Stimulated activated CD4-positive, alpha-beta T cell treated with anti-CD3 and anti-CD28 coated beads, Interleukin-2, amount 100 ng/mL, for 48 hours (primary cell): ENCODE measurements around the gene MIER3.
"Not testable (repeated sequence)": the region's sequence is repeated elsewhere in the genome, so short reads cannot be mapped to it uniquely, and the experiment has no call there.

Source experiments
- DNase-seq, 2 donors: peaks; one replicate each; pipeline ENCODE4 v3.0.0-alpha.2; 2020

Gene MIER3, protein sequence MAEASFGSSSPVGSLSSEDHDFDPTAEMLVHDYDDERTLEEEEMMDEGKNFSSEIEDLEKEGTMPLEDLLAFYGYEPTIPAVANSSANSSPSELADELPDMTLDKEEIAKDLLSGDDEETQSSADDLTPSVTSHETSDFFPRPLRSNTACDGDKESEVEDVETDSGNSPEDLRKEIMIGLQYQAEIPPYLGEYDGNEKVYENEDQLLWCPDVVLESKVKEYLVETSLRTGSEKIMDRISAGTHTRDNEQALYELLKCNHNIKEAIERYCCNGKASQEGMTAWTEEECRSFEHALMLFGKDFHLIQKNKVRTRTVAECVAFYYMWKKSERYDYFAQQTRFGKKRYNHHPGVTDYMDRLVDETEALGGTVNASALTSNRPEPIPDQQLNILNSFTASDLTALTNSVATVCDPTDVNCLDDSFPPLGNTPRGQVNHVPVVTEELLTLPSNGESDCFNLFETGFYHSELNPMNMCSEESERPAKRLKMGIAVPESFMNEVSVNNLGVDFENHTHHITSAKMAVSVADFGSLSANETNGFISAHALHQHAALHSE

GRCh38 chr5:56951946-56952691 lies at the start of gene MIER3:
Gene MIER3 (minus strand): TSS chr5:56952123. CDS start chr5:56952102, 21 bp downstream.
- DNase-seq = peak; percentile 66 to 69

- DNase-seq = no peak
Observed at GRCh38 chr5:56995596-56995995, 43.7 kb upstream of the MIER3 start.

DNA sequence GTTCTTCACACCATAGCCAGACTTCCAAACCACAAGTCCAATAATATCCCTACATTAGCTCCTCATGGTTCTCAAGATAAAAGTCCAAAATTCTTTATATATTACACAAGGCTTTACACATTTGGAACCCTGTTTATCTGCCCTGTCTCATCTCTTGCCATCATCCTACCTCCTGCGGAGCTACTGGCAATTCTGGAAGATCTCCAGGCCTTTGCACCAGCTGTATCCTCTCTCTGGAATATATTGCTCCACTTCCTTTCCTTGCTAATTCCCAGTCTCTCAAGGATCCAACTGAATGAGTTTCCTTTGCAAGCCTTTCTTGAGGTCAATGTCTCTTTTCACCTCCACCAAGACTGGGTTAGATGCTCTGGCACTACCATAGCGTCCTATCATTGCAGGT lies 41.3 kb upstream of the MIER3 start:
- DNase-seq = no peak

GRCh38 chr5:56989676-56990075 lies 37.8 kb upstream of the MIER3 start:
- no peak for DNase-seq

GRCh38 chr5:56988490-56988889 lies 36.6 kb upstream of the MIER3 start:
- DNase-seq = no peak

DNA sequence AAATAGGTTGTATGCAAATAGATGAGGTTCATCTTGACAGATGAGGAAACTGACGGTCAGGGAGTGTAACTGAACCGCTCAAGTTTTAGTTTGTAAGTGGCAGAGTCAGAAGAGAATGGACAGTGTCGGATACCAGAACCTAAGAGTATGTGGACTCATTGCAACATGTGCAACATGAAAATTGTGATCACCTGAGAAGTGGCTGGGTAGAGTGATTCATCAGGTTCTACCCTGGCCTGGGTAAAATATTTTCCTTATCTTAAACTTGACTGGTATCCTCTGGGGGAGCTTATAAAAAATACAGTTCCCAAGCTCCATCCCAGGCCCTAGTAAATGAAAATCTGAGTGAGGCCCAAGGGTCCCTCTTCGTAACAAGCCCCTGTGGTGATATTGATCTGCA lies 35.2 kb upstream of the MIER3 start:
- no peak for DNase-seq

GRCh38 chr5:56986626-56986947 lies 34.7 kb upstream of the MIER3 start:
- no peak for DNase-seq

DNA sequence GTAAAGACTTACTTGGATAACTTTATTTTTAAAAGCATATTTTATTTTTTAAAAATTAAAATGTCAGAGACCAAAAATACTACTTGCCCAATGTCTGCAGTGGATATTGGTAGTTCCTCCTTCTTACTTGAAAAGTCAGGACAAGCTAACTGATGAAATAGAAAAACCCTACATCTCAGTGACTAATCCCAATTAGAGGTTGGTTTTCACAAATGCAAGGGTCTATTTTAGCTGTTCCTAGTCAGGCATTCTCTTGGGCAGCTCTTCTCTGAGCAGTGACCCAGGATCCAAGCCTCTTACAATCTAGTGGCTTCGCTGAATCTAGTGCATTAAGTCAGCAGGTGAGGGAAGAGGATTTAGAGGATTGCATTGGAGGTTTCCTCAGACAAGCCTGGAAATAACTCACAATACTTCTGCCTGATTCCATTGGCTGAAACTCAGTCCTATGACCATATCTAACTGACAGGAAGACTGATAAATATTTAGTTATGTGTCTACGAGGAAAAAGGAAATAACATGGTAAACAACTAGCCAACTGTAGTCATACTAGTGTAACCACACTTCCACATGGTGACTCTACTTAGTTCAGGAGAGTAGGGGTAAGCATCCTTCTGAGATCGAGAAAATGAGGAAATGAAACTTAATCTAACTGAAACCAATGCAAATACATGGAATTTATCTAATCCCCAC lies 34.2 kb upstream of the MIER3 start:
- DNase-seq = no peak

DNA sequence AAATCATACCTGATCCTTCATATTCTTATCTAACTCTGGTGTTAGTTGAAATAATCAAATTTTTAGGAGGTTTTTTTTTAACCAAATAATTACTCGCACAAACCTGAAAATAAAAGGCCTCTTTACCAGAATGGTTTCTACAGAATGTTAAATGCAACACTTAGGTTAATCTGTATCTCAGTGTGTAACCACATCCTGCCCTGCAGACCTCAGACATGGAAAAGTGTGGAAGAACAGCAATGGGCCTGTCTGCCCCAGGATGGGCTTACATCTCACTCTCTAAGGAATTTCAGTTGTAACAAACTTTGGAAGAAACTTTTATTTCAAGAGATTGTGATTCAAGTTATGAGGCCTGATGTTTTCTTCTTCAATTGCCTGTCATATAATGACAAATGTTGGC lies 32.5 kb upstream of the MIER3 start:
- DNase-seq = no peak

DNA sequence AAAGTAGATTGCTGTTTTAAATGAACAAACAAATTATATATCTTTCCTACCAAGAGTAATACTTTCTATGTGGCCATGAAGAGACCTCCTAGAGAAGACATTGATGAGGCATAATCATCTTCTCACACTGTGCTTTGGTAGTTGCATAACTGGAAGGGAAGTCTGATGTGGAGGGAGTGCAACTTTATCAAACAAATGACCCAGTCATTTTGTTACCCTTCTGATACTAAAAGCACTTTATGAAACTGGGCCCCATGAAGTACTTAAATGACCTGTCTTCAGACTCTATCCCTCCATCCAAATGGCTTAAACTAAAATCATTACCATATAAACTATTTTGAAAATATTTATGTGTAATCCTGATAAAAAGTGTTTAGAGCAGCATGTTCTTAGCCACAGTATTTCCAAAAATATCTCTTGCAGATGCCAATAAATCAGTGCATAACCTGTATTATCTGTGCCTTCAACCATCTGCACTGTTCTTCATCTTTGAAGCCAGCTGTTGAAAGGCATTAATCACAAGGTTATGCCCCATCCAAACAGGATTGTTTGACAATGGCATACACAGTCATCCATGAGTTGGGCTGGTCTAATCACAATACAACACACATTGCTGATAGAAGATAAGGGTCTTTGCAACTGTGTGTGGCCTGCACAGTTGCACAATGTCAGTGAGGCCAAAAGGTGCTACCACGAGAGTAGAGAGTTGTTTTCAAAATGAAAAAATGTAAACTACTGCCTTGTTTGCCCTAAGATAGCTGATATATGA lies 31.9 kb upstream of the MIER3 start:
- DNase-seq = no peak

GRCh38 chr5:56981548-56982315 lies 29.8 kb upstream of the MIER3 start:
- DNase-seq = no peak

DNA sequence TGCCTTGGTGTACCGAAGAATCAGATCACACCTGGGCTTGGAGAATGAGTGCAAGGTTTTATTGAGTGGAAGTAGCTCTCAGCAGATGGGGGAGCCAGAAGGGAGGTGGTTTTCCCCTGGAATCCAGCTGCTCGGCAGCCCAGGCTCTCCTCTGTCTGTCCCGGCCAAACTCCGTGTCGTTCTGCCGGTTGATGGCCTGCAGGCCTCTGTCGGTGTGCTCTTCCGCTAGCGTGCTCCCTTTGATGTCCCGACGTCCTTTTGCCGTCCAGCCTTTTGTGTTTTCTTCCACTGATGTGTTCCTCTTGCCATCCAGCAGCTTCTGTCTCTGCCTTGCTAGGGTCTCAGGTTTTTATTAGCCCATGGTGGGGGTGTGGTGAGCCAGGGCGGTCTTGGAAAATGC lies 28.0 kb upstream of the MIER3 start:
- DNase-seq = no peak

DNA sequence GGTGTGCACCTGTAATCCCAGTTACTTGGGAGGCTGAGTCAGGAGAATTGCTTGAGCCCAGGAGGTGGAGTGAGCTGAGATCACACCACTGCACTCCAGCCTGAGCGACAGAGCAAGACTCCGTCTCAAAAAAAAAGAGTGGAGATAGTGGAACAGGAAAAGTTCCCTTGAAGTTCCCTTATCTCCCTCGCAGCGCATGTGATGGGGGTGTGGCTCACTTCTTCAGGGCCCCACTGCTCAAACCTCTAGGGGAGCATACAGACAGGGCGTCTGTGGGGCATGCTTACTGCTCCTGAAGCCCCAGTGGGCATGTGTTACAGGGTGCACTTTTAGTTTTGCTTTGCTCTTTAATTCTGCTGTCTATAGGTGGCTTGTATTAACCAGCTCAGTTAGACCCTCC lies 27.6 kb upstream of the MIER3 start:
- DNase-seq = not testable (repeated sequence)

DNA sequence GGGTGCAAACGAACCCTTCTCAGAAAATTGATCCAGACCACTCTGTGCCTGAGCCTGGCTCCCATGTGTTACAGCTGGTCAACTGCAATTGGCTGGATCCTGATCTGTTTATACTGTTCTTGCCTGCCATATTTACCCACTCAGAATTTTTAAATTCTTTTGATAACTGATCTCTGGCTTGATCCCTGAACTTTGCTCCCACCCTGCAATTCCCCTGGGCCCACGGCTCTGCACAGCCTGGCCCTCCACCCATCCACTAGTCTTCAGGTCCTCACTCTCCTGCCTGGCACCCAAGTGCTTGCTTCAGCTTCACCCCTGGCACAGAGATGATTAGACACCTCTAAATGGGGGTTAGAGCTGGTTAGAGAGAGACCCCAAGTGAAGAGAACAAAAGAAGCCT lies 25.9 kb upstream of the MIER3 start:
- no peak for DNase-seq

- no peak for DNase-seq
Observed at GRCh38 chr5:56977021-56977420, 25.1 kb upstream of the MIER3 start.

DNA sequence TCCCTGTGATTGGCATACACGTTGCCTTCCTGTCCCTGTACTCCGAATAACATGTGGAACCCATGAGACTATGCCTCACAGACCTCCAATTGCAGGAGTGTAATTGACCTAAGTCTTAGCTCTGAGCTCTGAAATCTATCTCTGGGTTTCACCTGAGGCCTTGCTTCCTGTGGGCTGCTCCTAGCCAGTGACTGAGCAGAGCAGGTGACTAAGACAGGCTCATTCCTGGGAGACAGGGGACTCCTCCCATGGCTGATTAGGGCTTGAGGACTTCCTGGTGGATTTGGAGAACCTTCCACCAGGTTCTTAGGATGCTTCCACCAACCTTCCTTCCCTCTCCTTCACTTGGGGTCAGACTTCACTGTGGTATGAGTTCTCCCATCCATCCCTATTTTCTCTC lies 22.3 kb upstream of the MIER3 start:
- no peak for DNase-seq

DNA sequence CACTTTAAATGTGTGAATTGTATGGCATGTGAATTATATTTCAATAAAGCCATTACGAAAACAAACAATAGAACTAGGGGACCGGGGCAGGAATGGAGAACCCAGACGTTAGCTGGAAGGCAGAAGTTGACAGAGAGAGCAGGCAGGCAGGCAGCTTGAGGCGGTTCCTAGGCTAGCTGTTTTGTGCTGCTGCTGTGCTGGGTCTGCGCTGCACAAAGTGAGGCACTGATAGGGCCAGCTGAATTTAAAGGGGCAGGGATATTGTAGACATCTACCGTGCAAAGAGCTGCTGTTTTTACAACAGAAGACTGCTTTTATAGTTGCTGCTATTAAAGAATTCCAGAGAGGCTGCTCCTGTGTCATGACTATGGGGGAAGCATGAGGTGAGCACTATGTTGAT lies 21.6 kb upstream of the MIER3 start:
- DNase-seq = no peak

- DNase-seq = no peak
Observed at GRCh38 chr5:56971275-56971674, 19.4 kb upstream of the MIER3 start.

GRCh38 chr5:56964173-56964572 lies 12.2 kb upstream of the MIER3 start:
- DNase-seq = no peak

GRCh38 chr5:56963246-56963645 lies 11.3 kb upstream of the MIER3 start:
- DNase-seq = no peak

GRCh38 chr5:56962286-56962685 lies 10.4 kb upstream of the MIER3 start:
- no peak for DNase-seq

GRCh38 chr5:56961746-56962145 lies 9.8 kb upstream of the MIER3 start:
- DNase-seq = no peak
